ENCODE data around the gene CHMP1B. TPM values are rescaled to one million over a fixed set of nuclear protein-coding genes. Genes with fewer than 3 reads are reported as not detected.
A peak's percentile ranks its signal among the peaks of the same experiment; 100 is the strongest.

Gene CHMP1B
- total and polyA plus RNA-seq, 9 of the 15 experiments (the other 6 are each of a cell fraction or from before 2014, with no cell fraction given), result 12.3 to 29.9 (median 19.0) TPM

DNA sequence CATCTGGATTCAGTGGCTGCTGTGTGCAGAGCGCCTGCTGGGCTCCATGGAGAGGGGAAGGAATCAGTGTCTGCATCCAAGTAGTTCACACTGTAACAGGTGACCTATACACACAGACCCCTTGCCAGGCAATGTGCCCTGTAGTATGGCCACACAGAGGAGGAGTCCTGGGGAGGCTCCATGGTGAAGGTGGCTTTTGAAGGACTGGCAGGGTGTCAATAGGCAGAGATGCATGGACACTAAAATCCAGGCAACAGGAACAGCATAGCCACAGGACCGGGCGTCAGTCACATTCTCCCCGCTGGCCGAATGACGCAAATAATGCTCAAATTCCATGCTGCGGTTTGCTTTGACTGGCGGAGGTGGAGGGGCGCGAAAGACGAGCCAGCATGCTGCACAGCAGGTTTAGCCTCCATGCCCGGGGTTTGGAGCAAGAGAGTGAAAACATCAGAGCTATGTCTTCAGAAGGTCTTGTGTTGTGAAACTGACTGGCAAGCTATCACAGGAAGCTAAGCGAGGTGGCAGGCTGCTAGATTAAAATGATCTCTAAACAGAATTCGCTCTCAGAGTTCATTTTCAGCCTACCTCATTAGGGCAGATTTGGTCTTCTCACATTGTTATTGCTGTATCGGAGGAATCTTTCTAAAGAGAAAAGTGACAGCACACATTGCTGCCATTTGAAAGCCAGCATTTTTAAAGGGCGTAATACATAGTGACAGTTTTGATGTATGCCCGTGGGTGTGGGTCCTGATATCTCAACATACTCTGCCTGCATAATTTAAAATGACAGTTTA, 1.2 kb upstream of the CHMP1B start (continued):
- TF ChIP-seq BRF1 (IDR thresholded peaks at IDR 0.05; ENCODE audit: borderline replicate concordance, extremely low read depth, insufficient read length) (no peak), DDX20 (tag; IDR thresholded peaks at IDR 0.05; ENCODE audit: low read depth) (no peak), PATZ1 (CRISPR knock-in tag; IDR thresholded peaks at IDR 0.05; ENCODE audit: borderline replicate concordance) (no peak), HCFC1 (IDR thresholded peaks at IDR 0.05; ENCODE audit: low read depth, low read length) (no peak), SMAD3 (CRISPR knock-in tag; conservative IDR thresholded peaks at IDR 0.05) (no peak), NFE2 (IDR thresholded peaks at IDR 0.05; ENCODE audit: low read depth) (no peak), EP300 (IDR thresholded peaks at IDR 0.05; ENCODE audit: low read length) (peak; percentile 14; the same call in 1 of the 2 replicates), MAZ (CRISPR knock-in tag; conservative IDR thresholded peaks at IDR 0.05 in 1 of 2, IDR thresholded peaks at IDR 0.05 in 1 of 2) (no peak), TOE1 (IDR thresholded peaks at IDR 0.05; ENCODE audit: borderline replicate concordance) (no peak), TOE1 (CRISPR knock-in tag; IDR thresholded peaks at IDR 0.05; ENCODE audit: borderline replicate concordance, low read depth) (no peak), CREB1 (IDR thresholded peaks at IDR 0.05) (peak; percentile 23; the same call in 1 of the 2 replicates), CREB1 (CRISPR knock-in tag; IDR thresholded peaks at IDR 0.05) (peak; percentile 58), STAT5A (IDR thresholded peaks at IDR 0.05; ENCODE audit: borderline replicate concordance, low read length) (no peak), POLR2H (tag; IDR thresholded peaks at IDR 0.05; ENCODE audit: low read depth) (no peak), GATA2 (CRISPR knock-in tag; IDR thresholded peaks at IDR 0.05) (no peak), L3MBTL2 (IDR thresholded peaks at IDR 0.05) (peak; percentile 81), HIVEP1 (CRISPR knock-in tag; IDR thresholded peaks at IDR 0.05) (no peak), ATF3 (IDR thresholded peaks at IDR 0.05) (peak; percentile 69; the same call in 1 of the 2 replicates), ATF3 (CRISPR knock-in tag; conservative IDR thresholded peaks at IDR 0.05) (no peak), NCOA4 (IDR thresholded peaks at IDR 0.05; ENCODE audit: partially characterized antibody) (no peak), RHOXF2B (CRISPR knock-in tag; conservative IDR thresholded peaks at IDR 0.05) (no peak)
- TF ChIP-seq, protein P1, sequence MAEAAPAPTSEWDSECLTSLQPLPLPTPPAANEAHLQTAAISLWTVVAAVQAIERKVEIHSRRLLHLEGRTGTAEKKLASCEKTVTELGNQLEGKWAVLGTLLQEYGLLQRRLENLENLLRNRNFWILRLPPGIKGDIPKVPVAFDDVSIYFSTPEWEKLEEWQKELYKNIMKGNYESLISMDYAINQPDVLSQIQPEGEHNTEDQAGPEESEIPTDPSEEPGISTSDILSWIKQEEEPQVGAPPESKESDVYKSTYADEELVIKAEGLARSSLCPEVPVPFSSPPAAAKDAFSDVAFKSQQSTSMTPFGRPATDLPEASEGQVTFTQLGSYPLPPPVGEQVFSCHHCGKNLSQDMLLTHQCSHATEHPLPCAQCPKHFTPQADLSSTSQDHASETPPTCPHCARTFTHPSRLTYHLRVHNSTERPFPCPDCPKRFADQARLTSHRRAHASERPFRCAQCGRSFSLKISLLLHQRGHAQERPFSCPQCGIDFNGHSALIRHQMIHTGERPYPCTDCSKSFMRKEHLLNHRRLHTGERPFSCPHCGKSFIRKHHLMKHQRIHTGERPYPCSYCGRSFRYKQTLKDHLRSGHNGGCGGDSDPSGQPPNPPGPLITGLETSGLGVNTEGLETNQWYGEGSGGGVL (CRISPR knock-in tag; IDR thresholded peaks at IDR 0.05), result no peak
- TF ChIP-seq, protein P2, sequence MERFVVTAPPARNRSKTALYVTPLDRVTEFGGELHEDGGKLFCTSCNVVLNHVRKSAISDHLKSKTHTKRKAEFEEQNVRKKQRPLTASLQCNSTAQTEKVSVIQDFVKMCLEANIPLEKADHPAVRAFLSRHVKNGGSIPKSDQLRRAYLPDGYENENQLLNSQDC (CRISPR knock-in tag; IDR thresholded peaks at IDR 0.05), result no peak
